Fibroblast of lung (primary cell): ENCODE data around the gene KSR2. TPM values are rescaled to one million over a fixed set of nuclear protein-coding genes. Genes with fewer than 3 reads are reported as not detected.

Experiments
- DNase-seq, 2 donors: peaks; one replicate each; pipeline versions ENCODE4 v3.0.0 to v3.0.0-alpha.2; 2010; ENCODE audit warnings: low read depth in 2 of 2
- H2AFZ ChIP-seq: 2 replicates; pipeline ENCODE4 v1.5.1; 2012; ENCODE audit warnings: low read length, control low read depth, inconsistent platforms
- H3K27ac ChIP-seq: 2 replicates; pipeline ENCODE4 v1.5.1; 2011; ENCODE audit warnings: low read length, control low read depth; ENCODE audit not compliant: insufficient read depth
- H3K27me3 ChIP-seq: 2 replicates; pipeline ENCODE4 v1.5.1; 2011; ENCODE audit warnings: mild to moderate bottlenecking, low read length; ENCODE audit not compliant: control insufficient read depth, insufficient read depth
- H3K36me3 ChIP-seq: 2 replicates; pipeline ENCODE4 v1.5.1; 2011; ENCODE audit warnings: low read length; ENCODE audit not compliant: control insufficient read depth, insufficient read depth
- H3K4me1 ChIP-seq: 2 replicates; pipeline ENCODE4 v1.5.1; 2011; ENCODE audit warnings: low read length; ENCODE audit not compliant: control insufficient read depth, insufficient read depth; ENCODE audit errors: extremely low read depth
- H3K4me2 ChIP-seq: 2 replicates; pipeline ENCODE4 v1.5.1; 2011; ENCODE audit warnings: low read length, control low read depth; ENCODE audit not compliant: insufficient read depth; ENCODE audit errors: extremely low read depth
- H3K4me3 ChIP-seq, 4 experiments: fragments of 200-600 bp in 1 of 4; sonication (generic) in 1 of 4; replicated peaks in 1 of 4; 2 replicates each; pipeline ENCODE4 v1.5.1; 2011 to 2016; ENCODE audit warnings: low read length in 4 of 4, low read depth in 3 of 4, mild to moderate bottlenecking in 3 of 4, control low read depth in 2 of 4, inconsistent platforms in 1 of 4, mixed read lengths in 1 of 4; ENCODE audit not compliant: insufficient read depth in 1 of 4; ENCODE audit errors: control extremely low read depth in 1 of 4
- H3K79me2 ChIP-seq: 2 replicates; pipeline ENCODE4 v1.5.1; 2012; ENCODE audit warnings: mild to moderate bottlenecking, low read length, inconsistent platforms; ENCODE audit not compliant: control insufficient read depth, insufficient read depth
- H3K9ac ChIP-seq: 2 replicates; pipeline ENCODE4 v1.5.1; 2011; ENCODE audit warnings: mild to moderate bottlenecking, low read length, control low read depth; ENCODE audit not compliant: insufficient read depth
- H3K9me3 ChIP-seq: 2 replicates; pipeline ENCODE4 v1.5.1; 2012; ENCODE audit warnings: low read depth, low read length; ENCODE audit not compliant: control insufficient read depth, insufficient read depth
- H4K20me1 ChIP-seq: 2 replicates; pipeline ENCODE4 v1.5.1; 2011; ENCODE audit warnings: low read length; ENCODE audit not compliant: control insufficient read depth, insufficient read depth; ENCODE audit errors: extremely low read depth
- CTCF ChIP-seq, 2 donors: IDR thresholded peaks in 1 of 2; conservative IDR thresholded peaks in 1 of 2; 1 replicate in 1 of 2; 2 replicates in 1 of 2; pipeline ENCODE4 v1.5.1; 2011 to 2012; ENCODE audit warnings: low read length in 2 of 2, control low read depth in 1 of 2, inconsistent platforms in 1 of 2, low read depth in 1 of 2, mild to moderate bottlenecking in 1 of 2
- EZH2 ChIP-seq: IDR thresholded peaks from 2 replicates; pipeline ENCODE4 v1.5.1; 2012; ENCODE audit warnings: low read length, control low read depth, mild to moderate bottlenecking; ENCODE audit errors: missing control alignments
- polyA plus RNA-seq, 2 donors: library from polyadenylated mRNA; depleted of rRNA in 1 of 2; stranded (reverse) in 1 of 2; unstranded in 1 of 2; fragments of >200 nt; gene quantifications; 2 replicates each; pipeline ENCODE4 v1.2.1, GENCODE V29; 2011 to 2012; ENCODE audit warnings: missing spikeins in 1 of 2
- total RNA-seq: library from RNA; depleted of rRNA; stranded (reverse); fragments of >200 nt; gene quantifications from 2 replicates; pipeline ENCODE4 v1.2.1, GENCODE V29; 2014

KSR2 gene
- total and polyA plus RNA-seq, 2 donors (not counting 1 experiment from before 2014, with no cell fraction given), result not detected

- no peak overlapping the region for H3K27ac ChIP-seq
- no peak overlapping the region for H3K4me2 ChIP-seq
- H3K27me3 ChIP-seq, result no peaks in the 10 kb centered on the region
- no peak overlapping the region for H2AFZ ChIP-seq
- TF ChIP-seq CTCF (conservative IDR thresholded peaks at IDR 0.05 in 1 of 2, IDR thresholded peaks at IDR 0.05 in 1 of 2; ENCODE audit: low read depth in 1 of 2, low read length in 2 of 2) (no peak), EZH2 (no peak)
- H3K9me3 ChIP-seq, result no peaks in the 10 kb centered on the region
- no peaks in the 10 kb centered on the region for H3K4me1 ChIP-seq
- no peaks in the 10 kb centered on the region for H3K36me3 ChIP-seq
- no peaks in the 10 kb centered on the region for H3K79me2 ChIP-seq
- DNase-seq, result no peak
- H3K4me3 ChIP-seq, result no peak overlapping the region
- no peak overlapping the region for H3K9ac ChIP-seq
- no peaks in the 10 kb centered on the region for H4K20me1 ChIP-seq
These were observed 224.4 kb downstream of the KSR2 start for GRCh38 chr12:117744418-117744817.

- H3K4me1 ChIP-seq, result no peaks in the 10 kb centered on the region
- no peak overlapping the region for H3K4me3 ChIP-seq
- no peaks in the 10 kb centered on the region for H4K20me1 ChIP-seq
- H3K4me2 ChIP-seq, result no peak overlapping the region
- no peak overlapping the region for H3K9ac ChIP-seq
- no peak for DNase-seq
- H3K36me3 ChIP-seq, result no peaks in the 10 kb centered on the region
- H3K27ac ChIP-seq, result no peak overlapping the region
- H2AFZ ChIP-seq, result no peak overlapping the region
- H3K27me3 ChIP-seq, result no peaks in the 10 kb centered on the region
- TF ChIP-seq EZH2, result no peak
- no peak for TF ChIP-seq CTCF (conservative IDR thresholded peaks at IDR 0.05 in 1 of 2, IDR thresholded peaks at IDR 0.05 in 1 of 2; ENCODE audit: low read depth in 1 of 2, low read length in 2 of 2)
- H3K9me3 ChIP-seq, result no peaks in the 10 kb centered on the region
- H3K79me2 ChIP-seq, result no peaks in the 10 kb centered on the region
These were observed 225.0 kb downstream of the KSR2 start for GRCh38 chr12:117743761-117744160.

DNA sequence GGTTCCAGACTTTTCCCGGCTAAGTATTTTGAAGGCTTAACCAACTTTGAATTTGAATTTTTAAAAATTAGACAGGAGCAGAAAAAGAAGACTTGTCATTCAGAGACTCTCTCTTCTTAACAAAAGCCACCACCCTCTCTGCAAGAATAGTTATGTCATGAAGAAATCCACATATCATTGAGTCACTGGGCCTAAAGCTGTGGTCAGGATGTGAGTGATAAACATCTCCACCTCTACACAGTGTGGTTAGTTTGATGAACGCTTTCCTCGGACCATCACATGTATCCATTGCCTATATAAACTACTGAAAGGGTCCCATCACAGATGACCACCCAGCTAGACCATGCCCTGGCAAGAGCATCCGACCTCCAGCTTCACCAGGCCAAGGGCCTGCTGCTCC is 226.1 kb downstream of the KSR2 start:
- H2AFZ ChIP-seq, result no peak overlapping the region
- no peaks in the 10 kb centered on the region for H3K4me1 ChIP-seq
- no peak for DNase-seq
- TF ChIP-seq CTCF (conservative IDR thresholded peaks at IDR 0.05 in 1 of 2, IDR thresholded peaks at IDR 0.05 in 1 of 2; ENCODE audit: low read depth in 1 of 2, low read length in 2 of 2) (no peak), EZH2 (no peak)
- no peak overlapping the region for H3K27ac ChIP-seq
- no peaks in the 10 kb centered on the region for H3K9me3 ChIP-seq
- no peak overlapping the region for H3K4me2 ChIP-seq
- no peak overlapping the region for H3K4me3 ChIP-seq
- no peaks in the 10 kb centered on the region for H3K36me3 ChIP-seq
- no peak overlapping the region for H3K9ac ChIP-seq
- H3K27me3 ChIP-seq, result no peaks in the 10 kb centered on the region
- no peaks in the 10 kb centered on the region for H3K79me2 ChIP-seq
- H4K20me1 ChIP-seq, result no peaks in the 10 kb centered on the region
